Occipital lobe (tissue), 2 donors: Measurements from ENCODE around the gene CYP39A1. TPM values are rescaled to one million over a fixed set of nuclear protein-coding genes. Genes with fewer than 3 reads are reported as not detected.

Experiments used
- DNase-seq: peaks from one replicate; lab custom pipeline; 2025; lab: John Stamatoyannopoulos, UW
- total RNA-seq: library from RNA; depleted of rRNA; stranded (reverse); fragments of >200 nt; gene quantifications from one replicate; pipeline ENCODE4 v1.2.3, GENCODE V29; 2014

Gene CYP39A1, protein sequence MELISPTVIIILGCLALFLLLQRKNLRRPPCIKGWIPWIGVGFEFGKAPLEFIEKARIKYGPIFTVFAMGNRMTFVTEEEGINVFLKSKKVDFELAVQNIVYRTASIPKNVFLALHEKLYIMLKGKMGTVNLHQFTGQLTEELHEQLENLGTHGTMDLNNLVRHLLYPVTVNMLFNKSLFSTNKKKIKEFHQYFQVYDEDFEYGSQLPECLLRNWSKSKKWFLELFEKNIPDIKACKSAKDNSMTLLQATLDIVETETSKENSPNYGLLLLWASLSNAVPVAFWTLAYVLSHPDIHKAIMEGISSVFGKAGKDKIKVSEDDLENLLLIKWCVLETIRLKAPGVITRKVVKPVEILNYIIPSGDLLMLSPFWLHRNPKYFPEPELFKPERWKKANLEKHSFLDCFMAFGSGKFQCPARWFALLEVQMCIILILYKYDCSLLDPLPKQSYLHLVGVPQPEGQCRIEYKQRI
- 2.3 TPM for total RNA-seq

DNA sequence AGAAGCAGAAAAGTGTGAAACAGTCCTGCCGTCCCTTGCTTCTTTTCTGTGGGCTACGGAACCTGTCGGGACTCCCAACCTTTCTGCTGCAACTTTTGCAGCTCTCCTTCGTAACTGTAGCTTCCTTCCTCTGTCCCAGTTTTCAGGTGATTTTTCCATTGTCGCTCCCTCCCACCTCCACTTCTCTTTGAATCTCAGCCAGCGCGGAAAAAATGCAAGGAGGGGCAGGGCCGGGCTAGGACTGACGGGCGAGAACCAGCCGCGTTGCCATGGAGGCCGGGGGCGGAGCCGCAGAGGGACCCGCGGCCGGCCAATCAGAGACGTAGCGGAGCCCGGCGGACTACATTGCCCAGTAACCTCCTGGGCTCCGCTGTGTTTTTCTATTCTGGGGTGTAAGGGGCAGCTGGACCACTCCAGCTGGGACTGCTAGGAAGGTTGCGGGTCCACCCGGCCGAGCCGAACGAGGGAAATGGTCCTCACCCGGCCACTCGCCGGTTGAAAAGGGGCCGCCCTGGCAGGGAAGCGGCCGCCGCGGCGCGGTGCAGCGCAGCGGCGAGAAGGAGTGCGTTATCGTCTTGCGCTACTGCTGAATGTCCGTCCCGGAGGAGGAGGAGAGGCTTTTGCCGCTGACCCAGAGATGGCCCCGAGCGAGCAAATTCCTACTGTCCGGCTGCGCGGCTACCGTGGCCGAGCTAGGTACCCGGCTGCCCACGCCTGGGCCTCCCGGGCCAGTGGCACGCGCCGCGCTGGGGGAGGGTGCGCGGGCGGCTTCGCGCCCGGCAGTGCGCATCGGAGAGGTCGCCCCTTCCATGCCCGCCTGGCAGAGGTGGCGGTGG lies at the start of gene CYP39A1, which contains the start of gene SLC25A27:
CYP39A1 (minus strand) TSS at position 216 of the 836 bp plus-strand sequence. CDS start 236 bp downstream, outside the sequence.
SLC25A27 (plus strand) TSS at position 373 of the 836 bp plus-strand sequence; CDS start at position 591, 218 bp downstream.
- peak; percentile 92 for DNase-seq

DNA sequence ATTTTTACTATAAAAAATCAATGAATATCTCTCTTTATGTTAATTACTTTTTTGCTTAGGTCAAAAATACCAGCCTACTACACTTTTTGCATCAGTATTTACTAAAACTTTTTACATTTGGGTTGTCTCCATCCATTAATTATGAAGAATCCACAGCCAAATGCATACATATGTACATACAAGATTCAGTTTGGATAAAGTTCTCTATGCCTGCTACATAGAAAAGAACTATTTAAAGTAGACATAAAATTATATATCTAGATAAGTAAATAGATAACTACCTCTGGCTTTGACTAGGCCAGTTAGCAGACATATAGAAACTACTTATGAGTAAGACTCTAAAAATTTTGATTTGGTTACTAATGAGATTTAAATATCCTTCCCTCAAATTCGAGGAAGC lies 47.4 kb upstream of the CYP39A1 start:
- no peak for DNase-seq

DNA sequence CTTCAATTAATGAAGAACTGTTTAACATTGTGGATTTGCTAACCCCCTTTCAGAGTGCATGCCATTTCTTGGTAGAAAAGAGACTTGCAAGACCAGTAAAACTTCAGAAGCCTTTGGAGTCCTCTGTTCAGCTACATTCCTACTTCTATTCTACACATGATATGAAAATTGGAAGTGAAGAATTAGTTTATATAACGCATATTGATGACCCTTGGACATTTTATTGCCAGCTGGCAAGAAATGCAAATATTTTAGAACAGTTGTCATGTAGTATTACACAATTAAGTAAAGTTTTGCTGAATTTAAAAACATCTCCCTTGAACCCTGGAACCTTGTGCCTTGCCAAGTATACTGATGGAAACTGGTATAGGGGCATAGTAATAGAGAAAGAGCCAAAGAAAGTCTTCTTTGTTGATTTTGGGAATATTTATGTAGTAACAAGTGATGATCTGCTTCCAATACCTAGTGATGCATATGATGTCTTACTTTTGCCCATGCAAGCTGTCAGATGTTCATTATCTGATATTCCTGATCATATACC lies 38.4 kb upstream of the CYP39A1 start:
- DNase-seq, result no peak

DNA sequence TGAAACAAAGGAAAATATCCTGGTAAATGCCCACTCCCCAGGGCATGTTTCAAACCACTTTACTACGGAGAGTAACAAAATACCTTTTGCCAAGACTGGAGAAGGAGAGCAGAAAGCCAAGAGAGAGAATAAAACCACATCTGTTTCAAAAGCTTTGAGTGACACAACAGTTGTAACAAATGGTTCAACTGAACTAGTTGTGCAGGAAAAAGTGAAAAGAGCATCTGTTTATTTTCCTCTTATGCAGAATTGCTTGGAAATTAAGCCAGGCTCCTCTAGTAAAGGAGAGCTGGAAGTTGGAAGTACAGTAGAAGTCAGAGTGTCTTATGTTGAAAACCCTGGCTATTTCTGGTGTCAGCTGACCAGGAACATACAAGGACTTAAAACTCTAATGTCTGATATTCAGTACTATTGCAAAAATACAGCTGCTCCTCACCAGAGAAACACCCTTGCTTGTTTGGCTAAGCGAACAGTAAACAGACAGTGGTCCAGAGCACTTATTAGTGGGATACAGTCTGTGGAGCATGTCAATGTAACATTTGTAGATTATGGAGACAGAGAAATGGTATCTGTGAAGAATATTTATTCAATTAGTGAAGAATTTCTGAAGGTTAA lies 37.6 kb upstream of the CYP39A1 start:
- no peak for DNase-seq

DNA sequence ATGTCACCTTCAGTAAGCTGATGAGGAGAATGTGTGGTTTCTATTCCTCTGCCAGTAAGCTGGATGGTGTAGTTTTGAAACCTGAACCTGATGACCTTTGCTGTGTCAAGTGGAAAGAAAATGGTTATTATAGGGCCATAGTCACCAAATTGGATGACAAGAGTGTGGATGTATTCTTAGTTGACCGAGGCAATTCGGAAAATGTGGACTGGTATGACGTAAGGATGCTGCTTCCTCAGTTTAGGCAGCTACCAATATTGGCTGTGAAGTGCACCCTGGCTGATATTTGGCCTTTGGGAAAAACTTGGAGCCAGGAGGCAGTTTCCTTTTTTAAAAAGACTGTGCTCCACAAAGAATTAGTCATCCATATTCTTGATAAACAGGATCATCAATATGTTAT lies 37.0 kb upstream of the CYP39A1 start:
- DNase-seq, result no peak

DNA sequence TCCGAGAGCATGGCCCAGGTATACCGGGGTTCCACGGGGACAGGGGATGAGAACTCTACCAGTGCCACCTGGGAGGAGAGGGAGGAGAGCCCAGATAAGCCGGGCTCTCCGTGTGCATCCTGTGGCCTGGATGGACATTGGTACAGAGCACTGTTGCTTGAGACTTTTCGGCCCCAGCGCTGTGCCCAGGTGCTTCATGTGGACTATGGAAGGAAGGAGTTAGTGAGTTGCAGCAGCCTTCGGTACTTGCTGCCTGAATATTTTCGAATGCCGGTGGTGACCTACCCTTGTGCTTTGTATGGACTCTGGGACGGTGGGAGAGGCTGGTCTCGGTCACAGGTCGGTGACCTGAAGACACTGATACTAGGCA lies 36.3 kb upstream of the CYP39A1 start:
- DNase-seq, result no peak

DNA sequence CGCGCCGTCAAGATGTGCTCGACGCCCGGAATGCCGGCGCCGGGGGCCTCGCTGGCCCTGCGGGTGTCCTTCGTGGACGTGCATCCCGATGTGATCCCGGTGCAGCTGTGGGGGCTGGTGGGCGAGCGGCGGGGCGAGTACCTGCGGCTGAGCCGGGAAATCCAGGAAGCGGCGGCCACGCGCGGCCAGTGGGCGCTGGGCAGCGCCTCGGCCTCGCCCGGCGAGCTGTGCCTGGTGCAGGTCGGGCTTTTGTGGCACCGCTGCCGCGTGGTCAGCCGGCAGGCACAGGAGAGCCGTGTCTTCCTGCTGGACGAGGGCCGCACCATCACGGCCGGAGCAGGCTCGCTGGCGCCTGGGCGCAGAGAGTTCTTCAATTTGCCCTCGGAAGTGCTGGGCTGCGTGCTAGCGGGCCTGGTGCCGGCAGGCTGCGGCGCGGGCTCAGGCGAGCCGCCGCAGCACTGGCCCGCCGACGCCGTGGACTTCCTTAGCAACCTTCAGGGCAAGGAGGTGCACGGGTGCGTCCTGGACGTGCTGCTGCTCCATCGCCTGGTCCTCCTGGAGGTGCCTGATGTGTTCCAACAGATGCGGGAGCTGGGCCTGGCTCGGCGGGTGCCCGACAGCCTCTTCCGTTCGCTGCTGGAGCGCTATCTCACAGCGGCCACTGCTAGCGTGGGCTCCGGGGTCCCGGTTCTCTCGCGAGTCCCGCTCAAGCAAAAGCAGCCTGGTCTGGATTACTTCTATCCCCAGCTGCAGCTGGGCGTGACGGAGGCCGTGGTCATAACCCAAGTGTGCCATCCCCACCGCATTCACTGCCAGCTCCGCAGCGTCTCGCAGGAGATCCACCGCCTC lies 35.7 kb upstream of the CYP39A1 start:
- DNase-seq, result no peak

DNA sequence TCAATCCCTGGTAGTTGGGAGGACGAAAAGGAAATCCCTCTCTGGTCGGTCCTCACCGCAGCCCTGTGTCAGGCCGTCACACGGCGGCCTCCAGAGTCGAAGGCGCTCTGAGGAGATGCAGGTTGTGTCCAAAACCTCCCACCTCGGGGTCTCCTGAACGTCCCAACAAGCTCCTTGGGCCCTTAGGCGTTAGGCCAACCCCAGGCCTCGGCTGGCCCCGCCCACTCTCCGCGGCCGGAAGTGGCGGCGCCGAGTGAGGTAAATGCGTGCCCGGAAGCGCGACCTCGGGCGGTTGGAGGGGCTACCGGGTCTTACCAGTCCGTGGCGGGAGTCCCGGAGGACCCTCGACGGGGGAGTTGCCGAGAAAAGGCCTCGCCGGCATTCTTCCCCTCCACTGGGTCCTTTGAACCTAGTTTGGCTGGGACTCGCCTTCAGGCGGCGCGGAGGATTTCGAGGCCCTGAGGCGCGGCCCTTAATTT lies 35.0 kb upstream of the CYP39A1 start, which contains the start of gene TDRD6:
TDRD6 (plus strand) TSS at position 267 of the 479 bp plus-strand sequence. CDS start 244 bp downstream, outside the sequence.
- DNase-seq, result no peak

DNA sequence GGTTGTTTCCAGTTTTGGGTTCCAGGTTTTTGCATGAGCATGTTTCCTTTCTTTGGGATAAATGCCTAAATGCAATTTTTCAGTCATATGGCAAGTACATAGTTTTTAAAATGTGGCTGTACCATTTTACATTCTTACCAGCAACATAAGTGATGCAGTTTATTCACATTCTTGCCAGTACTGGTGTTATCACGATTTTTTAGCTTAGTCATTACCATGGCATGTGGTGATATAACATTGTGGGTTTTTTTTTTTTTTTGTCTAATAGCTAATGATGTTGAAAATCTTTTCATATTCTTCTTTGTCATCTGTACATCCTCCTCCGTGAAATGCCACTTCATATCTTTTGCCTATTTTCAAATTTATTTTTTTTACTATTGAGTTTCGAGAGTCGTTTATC lies 32.2 kb upstream of the CYP39A1 start:
- DNase-seq, result no peak

DNA sequence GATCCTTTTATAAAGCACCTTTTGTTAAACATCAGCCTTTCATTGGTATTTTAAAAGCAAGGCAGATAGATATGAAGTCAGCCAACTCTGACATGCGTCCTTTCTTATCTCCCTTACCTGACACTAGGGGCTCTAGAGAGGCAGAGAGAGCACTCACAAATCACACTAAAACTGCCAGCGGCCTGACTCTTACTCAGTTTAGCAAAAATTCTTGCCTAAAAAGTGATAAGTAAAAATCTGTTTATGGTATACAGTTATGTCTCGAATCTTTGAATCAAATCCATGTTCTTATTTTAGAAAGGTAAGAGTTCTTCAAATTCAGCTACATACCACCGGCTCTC lies 24.7 kb upstream of the CYP39A1 start:
- no peak for DNase-seq

DNA sequence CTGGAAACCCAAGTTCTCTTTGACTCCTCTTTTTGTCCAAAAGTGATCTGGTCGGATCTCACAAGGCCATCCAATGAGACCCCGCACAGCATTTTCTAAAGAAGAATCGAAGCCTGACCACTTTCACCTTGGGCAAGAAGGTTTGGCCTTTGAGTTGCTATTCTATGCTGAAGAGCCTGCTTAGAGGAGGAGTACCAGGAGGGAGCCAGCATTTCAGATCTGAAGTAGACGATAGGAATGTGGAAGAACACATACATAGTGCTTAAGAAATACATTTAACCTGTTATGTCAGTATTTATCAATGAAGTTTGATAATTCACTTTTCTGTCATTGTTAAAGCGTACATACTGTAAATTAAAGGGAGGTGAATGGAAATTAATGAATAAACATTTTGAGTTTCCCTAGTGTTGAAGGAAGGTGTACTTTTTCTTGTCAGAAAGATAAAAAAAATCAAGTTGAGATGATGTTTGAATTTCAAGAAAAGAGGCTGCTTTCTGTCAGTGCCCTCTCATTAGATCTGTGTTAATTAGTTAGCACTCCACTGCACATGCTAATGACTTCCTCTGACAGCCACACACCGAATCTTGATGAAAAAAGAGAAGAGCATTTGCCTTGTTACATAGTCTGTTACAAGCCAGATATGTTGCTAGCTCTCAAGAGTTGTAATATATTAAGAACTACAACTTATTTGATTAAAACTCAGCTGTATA lies 24.1 kb upstream of the CYP39A1 start:
- no peak for DNase-seq

DNA sequence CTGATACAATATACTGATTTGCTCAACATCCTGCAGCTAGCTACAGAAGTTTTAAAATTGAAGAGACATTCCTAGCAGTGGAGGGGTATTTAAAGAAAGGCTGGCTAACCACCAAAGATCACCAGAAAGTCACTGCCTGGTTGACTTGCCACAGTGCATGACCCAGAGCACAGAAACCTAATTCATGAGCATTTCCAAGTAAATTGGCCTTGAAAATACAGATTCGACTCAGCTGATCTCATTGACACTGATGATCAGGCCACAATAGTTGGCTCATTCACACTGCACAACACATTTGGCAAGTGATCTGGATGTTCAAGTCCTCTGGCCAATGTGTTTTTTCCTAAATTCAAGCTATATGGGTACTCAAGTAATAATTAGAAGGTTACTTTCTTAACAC lies 21.8 kb upstream of the CYP39A1 start:
- no peak for DNase-seq

DNA sequence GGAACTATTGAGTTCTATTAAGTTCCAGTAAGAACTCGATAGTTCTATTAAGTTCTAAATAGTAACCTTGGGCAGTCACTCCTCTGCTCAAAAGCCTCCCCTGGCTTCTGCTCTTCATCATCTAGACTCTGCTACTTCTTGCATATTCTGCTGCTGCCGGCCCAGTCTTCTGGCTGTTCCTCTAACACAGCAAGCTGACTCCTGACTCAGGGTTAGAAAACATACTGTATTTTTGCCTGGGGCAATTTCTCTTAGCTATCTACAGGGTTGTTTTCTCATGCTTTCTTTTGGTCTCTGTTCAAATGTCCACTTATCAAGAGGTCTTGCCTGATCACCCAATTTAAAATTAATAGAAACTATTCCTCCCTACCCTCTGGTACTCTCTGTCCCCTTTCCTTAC lies 14.8 kb upstream of the CYP39A1 start:
- no peak for DNase-seq

DNA sequence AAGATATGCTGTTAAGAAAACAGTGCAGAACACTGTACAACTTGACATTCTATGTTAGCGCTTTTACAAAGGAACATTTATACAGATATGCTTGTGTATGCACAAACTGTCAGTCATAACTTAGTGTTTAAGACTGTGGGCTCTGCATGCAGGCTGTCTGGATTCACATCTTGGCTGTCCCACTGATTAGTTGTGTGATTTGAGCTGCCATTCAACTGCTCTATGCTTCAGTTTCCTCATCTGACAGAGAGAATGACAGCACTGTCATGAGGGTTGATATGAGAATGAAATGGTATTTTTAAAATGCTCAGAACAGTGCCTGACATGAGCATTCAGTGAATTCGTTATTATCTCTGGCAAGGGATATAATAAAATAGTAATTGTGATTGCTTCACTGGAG lies 8.9 kb upstream of the CYP39A1 start:
- DNase-seq, result no peak

DNA sequence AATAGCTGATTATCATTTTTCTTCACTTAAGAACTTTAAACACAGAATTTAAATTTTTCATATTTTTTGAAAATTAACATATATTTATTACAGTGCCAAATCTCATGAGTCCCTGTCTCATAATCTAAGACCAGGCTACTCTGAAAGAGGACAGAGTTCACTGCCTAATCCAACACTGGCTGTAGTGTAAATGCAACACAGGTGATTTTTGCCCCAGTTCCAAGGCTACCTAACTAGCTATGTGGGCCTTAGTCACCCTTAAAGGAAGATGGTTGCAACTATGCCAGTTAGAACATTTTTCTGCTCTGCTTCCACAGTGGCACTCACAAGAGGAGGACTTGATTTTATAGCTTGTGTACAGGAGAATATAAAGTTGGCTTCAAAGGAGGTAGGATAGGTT lies 5.0 kb upstream of the CYP39A1 start:
- DNase-seq, result no peak

DNA sequence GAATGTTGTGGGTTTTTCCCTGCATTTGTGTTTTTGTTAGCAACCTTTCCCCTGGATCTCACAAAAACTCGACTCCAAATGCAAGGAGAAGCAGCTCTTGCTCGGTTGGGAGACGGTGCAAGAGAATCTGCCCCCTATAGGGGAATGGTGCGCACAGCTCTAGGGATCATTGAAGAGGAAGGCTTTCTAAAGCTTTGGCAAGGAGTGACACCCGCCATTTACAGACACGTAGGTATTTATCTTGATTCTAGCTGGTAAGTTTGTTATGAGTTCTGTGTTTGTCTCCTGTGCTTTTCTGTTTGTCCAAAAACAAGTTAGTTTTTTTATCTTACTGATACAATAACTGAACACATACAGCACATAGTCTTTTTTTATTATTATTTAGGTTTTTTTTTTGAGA lies 3.2 kb upstream of the CYP39A1 start:
- DNase-seq, result no peak

DNA sequence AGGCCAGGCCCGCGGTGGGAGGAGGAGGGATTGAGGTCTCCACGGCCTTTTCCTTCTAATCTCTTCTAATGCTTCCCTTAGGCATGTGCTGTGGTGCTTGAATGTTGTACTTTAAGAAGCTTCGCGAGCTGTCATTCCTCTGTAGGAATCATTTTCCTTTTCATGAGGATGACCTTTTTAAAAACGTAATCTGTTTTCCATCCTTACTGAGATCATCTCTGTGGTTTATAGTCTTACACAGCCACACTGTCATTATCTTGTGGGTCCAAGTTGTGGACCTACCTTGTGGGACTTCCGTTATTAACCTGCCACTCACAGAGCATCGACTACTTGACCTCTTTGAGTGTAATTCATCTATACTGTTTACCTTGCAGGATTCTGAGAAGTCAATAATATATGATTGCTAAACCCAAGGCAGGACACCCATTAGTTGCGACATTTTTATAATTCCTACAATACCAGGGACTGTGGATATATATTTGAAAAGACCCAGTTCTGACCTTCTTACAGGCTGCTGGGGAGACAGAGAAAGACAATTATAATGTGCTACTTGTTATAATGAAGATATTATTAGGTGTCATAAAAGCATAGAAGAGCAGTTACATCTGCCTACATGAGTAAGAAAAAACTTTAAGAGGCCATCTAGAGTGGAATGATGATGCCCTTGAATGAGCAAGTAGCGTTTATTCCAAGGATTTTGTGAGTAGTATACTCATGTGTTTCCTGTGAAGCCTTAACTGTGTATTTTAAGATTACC lies 999 bp upstream of the CYP39A1 start:
- no peak for DNase-seq

DNA sequence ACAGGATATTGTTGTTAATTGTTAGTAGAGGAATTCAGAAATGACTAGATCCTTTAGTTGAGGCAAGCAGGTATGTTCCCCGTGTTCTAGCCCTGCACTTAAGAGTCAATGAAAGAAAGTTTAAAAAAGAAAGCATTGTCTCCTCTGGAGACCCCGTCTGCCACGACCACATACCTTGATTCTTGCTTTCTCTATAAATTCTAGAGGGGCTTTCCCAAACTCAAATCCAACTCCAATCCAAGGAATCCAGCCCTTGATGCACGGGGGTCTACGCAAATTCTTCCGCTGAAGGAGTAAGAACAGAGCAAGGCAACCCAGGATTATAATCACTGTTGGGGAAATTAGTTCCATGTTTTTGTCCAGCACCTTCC lies 401 bp downstream of the CYP39A1 start:
- DNase-seq, result no peak

DNA sequence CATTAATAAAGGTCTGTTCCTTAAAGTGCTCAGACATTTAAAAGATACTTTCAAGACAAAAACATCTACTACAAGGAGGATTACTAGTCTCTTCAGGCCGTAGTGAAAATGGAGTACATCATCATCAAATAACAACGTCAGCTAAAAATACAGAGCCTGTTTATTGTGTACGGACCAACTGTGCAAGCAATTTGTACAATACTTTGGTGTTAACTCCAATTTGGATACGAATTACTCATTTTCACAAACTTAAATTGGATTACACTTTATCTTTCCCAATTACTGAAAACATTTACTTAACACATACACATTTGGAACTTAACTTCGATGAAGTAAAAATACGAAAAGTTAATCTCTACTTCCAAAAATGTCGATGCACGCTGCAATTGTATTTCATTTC lies 802 bp downstream of the CYP39A1 start:
- no peak for DNase-seq
